Mucosa of gallbladder (tissue), 1 donor: ENCODE results near the gene HADHB. TPM values are rescaled to one million over a fixed set of nuclear protein-coding genes. Genes with fewer than 3 reads are reported as not detected.
"Not testable (repeated sequence)": the region's sequence is repeated elsewhere in the genome, so short reads cannot be mapped to it uniquely, and the experiment has no call there.

Experiments
- DNase-seq: peaks from one replicate; pipeline ENCODE4 v3.0.0-alpha.2; 2020; ENCODE audit warnings: low spot score
- total RNA-seq: library from RNA; stranded (reverse); gene quantifications from one replicate; pipeline ENCODE4 v1.2.1, GENCODE V29; 2021
- donor health status: DM: no; HTN: no; CAD: no.

The HADHB gene
- total RNA-seq, 1 donor from 2014 or later, result 135 TPM

GRCh38 chr2:26245231-26245732 lies 543 bp downstream of the HADHB start:
- DNase-seq, result no peak

DNA sequence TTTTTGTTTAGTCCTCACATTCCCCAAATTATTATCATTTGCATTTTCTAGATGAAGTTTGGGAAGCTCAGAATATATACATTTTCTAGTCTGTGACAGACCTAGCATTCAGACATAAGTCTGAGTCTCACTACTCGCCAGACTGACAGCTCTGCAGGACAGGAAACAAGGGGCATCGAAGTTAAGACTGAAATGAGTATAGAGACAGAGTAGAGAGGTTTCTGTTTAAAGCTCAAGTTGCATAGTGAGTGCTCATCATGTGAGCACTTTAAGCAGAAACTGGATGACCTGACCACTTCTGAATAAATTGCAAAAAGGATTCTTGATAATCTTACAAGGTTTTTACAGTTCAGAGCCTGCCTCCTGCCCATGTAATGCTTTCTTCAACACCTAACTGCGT lies 1.1 kb downstream of the HADHB start:
- no peak for DNase-seq

GRCh38 chr2:26246818-26247217 lies 2.1 kb downstream of the HADHB start:
- DNase-seq, result no peak

DNA sequence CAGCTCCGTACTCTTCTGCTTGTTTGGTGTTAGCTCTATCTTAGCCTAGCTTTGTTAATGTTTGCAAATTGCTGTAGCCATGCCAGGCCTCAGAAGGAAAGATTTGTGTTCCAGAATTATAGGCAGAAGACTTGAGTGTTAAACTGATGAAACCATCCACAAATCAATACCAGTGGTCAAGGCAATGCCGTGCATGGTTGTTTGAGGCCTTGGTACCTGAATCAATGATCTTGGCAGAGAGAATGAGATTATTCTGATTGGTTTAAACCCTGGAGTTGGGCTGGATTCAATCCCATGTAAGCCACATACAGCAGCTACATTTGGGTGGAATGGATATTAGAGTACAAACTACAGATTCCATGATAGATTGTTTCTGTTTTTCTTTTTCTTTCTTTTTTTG lies 4.9 kb downstream of the HADHB start:
- peak; percentile 37 for DNase-seq

GRCh38 chr2:26251893-26252292 lies 7.2 kb downstream of the HADHB start:
- DNase-seq, result peak; percentile 33

DNA sequence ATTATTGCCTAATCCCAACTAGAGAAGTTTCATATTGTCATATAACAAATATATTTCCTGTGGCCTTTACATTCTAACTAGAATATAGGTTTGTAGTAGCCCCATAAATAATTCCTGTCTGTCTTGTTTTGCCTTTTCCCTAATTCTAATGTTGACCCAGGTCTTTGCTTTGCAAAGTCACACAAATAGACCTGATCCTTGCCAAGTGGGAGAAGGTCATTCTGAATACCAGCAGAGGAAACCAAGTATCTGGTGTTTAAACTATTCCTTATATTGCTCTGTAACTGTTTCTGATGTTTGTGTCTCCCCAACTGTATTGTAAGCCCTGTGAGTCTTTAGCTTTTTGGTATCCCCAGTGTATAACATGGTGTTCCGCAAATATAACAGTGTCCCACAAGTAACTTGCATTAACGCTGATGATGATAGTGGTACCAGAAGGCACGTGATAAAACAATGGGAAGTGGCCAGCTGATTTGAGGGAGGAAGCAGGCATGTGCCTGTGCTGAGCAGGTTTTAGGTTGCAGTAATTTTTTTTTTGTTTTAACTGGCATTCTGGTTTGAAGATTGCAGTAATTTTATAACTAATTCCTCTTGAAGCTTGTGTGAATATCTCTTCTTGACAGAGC lies 11.1 kb downstream of the HADHB start:
- no peak for DNase-seq

DNA sequence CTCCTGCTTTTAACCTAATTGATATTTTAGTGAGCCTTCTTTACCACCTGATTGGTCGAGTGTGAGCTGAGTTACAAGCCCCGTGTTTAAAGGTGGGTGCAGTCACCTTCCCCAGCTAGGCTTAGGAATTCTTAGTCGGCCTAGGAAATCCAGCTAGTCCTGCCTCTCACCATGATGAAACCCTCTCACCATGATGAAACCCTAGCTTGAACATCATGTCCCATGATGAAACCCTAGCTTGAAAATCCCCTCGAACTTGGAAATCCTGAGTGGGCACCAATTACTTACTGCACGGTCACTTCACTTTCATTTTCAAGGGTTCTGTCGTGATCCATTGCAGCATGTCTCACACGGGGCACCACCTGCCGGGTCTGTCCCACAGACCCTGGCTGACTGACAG lies 14.1 kb downstream of the HADHB start:
- not testable (repeated sequence) for DNase-seq

GRCh38 chr2:26268213-26268612 lies 23.5 kb downstream of the HADHB start:
- DNase-seq, result no peak

DNA sequence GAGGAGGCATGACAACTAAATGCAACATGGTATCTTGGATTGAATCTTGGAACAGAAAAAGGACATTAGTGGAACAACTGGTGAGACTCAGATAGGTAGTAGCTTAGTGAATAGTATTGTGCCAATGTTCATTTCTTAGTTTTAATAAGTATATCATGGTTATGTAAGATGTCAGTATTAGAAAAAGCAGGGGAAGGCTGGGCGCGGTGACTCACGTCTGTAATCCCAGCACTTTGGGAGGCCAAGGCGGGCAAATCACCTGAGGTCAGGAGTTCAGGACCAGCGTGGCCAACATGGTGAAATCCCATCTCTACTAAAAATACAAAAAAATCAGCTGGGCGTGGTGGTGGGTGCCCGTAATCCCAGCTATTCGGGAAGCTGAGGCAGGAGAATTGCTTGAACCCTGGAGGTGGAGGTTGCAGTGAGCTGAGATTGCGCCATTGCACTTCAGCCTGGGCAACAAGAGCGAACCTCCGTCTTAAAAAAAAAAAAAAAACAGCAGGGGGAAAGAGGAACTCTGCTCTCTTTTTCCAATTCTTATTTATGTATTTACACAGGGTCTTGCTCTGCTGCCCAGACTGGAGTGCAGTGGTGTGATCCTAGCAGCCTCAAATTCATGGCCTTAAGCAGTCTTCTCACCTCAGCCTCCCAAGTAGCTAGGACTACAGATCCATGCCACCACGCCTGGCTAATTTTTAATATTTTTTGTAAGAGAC lies 24.1 kb downstream of the HADHB start:
- DNase-seq, result not testable (repeated sequence)

- DNase-seq, result no peak
Measured at GRCh38 chr2:26269571-26270158, 24.9 kb downstream of the HADHB start.

DNA sequence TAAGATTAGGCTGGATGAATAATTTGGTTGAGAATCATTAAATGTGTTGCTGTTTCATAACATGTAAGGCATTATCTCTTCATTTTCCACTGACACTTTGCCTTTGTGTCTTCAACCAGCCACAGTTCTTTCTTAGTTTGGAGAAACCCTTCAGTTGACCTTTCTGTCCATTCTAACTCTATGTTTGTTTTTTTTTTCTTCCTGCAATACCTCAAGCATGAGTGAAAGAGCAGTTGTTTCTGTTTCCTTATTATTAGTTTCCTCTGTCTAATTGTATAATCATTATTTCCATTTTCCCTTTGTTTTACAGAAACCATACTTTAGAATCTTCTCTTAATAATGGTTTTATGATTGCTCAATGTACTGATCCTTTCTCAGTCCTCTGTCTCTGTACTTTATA lies 25.6 kb downstream of the HADHB start:
- DNase-seq, result no peak

DNA sequence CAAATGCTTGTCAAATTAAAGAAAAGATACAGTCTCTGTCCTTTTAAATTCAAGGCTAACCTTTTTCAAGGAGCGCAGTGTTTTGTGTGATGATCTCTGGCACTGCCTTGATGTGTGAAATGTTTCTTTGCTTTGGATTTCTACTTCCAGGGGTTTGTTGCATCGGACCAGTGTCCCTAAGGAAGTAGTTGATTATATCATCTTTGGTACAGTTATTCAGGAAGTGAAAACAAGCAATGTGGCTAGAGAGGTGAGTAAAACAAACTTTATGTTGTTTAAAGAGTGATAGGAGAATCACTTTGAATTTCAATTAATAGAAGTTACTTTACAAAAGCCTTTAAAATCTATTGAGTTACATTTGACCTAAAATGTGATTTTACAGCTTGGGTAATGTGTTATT lies 28.8 kb downstream of the HADHB start:
- DNase-seq, result no peak

GRCh38 chr2:26274058-26274613 lies 29.4 kb downstream of the HADHB start:
- peak; percentile 91 for DNase-seq

DNA sequence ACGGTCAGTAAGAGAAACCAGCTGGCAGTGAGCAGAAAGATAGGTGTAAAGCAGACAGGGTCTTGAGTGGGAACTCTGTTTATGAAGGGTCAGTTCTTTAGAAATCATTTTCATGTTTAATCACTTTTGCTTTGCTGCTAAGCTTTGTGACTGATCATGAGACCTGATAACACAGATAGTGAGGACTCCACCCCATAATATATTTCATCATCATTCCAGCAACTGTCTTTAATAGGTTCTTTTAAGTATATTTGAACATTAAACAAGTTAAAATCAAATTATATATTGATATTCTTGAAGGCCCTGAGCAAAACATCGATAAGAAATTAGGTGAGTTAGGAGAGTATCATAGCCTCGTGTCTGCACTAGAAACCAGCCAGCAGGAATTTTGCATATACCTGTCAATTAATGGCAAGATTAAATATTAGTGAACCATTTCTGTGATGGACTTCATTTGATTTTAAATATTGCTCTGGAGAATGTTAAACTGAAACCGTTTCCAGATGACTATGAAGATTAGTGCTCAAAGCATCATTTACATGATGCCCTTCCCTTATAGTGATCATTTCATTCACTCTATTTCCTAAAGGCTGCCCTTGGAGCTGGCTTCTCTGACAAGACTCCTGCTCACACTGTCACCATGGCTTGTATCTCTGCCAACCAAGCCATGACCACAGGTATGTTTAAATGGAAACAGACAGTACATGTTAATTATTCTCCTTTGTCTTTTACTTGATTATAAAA lies 31.9 kb downstream of the HADHB start:
- no peak for DNase-seq

- DNase-seq, result no peak
Measured at GRCh38 chr2:26279886-26280285, 35.1 kb downstream of the HADHB start.

- no peak for DNase-seq
Measured at GRCh38 chr2:26281226-26281625, 36.5 kb downstream of the HADHB start.

GRCh38 chr2:26283606-26284005 lies 38.9 kb downstream of the HADHB start:
- no peak for DNase-seq

GRCh38 chr2:26284132-26284531 lies 39.4 kb downstream of the HADHB start:
- DNase-seq, result no peak

DNA sequence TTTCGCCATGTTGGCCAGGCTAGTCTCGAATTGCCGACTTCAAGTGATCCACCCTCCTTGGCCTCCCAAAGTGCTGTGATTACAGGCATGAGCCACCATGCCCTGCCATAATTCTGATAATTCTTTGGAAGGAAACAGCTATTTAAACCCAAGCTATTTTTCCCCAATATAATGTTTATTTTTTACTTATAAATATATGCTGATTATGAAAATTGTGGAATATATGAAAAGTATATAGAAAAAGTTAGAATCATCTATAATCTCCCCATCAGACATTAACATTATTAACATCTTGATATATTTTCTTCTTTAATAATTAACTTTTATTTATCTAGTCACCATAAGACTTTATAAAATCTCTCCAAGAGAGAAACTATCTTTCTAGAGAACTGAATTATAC lies 41.2 kb downstream of the HADHB start:
- no peak for DNase-seq

DNA sequence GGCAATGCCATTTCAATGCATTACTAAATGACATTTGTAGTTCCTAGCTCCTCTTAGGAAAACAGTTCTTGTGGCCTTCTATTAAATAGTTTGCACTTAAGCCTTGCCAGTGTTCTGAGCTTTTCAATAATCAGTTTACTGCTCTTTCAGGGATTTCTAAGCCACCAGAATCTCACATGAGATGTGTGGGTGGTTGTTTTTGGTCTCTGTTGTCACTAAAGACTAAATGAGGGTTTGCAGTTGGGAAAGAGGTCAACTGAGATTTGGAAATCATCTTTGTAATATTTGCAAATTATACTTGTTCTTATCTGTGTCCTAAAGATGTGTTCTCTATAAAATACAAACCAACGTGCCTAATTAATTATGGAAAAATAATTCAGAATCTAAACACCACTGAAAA lies 45.3 kb downstream of the HADHB start:
- DNase-seq, result no peak

- no peak for DNase-seq
Measured at GRCh38 chr2:26292646-26293045, 47.9 kb downstream of the HADHB start.

GRCh38 chr2:26295511-26295910 lies 50.8 kb downstream of the HADHB start:
- DNase-seq, result no peak
